Measurements from ENCODE around the gene SPEM1.
A peak's percentile ranks its signal among the peaks of the same experiment; 100 is the strongest.

Gene SPEM1

GRCh38 chr17:7419819-7420610 lies at the start of gene SPEM1:
SPEM1 (plus strand) TSS chr17:7420324; CDS start chr17:7420385, 61 bp downstream.
- DNase-seq (ENCODE audit: low read depth in 1 of 2, low spot score in 1 of 2) = no peak

- no peak for DNase-seq (ENCODE audit: low read depth in 1 of 2, low spot score in 1 of 2)
These were observed 49.3 kb upstream of the SPEM1 start for GRCh38 chr17:7370853-7371252.

- DNase-seq (ENCODE audit: low read depth in 1 of 2, low spot score in 1 of 2) = no peak
These were observed 45.8 kb upstream of the SPEM1 start for GRCh38 chr17:7374353-7374752.

- no peak for DNase-seq (ENCODE audit: low read depth in 1 of 2, low spot score in 1 of 2)
These were observed 41.0 kb upstream of the SPEM1 start for GRCh38 chr17:7379134-7379533.

- DNase-seq (ENCODE audit: low read depth in 1 of 2, low spot score in 1 of 2) = no peak
These were observed 39.8 kb upstream of the SPEM1 start for GRCh38 chr17:7380321-7380720.

GRCh38 chr17:7380855-7381683 lies 39.1 kb upstream of the SPEM1 start, which contains the start of gene TNK1:
TNK1 (plus strand) TSS chr17:7381089; CDS start chr17:7382927, 1,838 bp downstream.
- no peak for DNase-seq (ENCODE audit: low read depth in 1 of 2, low spot score in 1 of 2)

GRCh38 chr17:7382901-7383300 lies 37.2 kb upstream of the SPEM1 start:
- no peak for DNase-seq (ENCODE audit: low read depth in 1 of 2, low spot score in 1 of 2)

- no peak for DNase-seq (ENCODE audit: low read depth in 1 of 2, low spot score in 1 of 2)
These were observed 36.8 kb upstream of the SPEM1 start for GRCh38 chr17:7383371-7383741.

GRCh38 chr17:7383742-7384488 lies 36.2 kb upstream of the SPEM1 start:
- peak; percentile 51 to 59 for DNase-seq (ENCODE audit: low read depth in 1 of 2, low spot score in 1 of 2)

GRCh38 chr17:7384489-7385081 lies 35.5 kb upstream of the SPEM1 start:
- DNase-seq (ENCODE audit: low read depth in 1 of 2, low spot score in 1 of 2) = no peak

- no peak for DNase-seq (ENCODE audit: low read depth in 1 of 2, low spot score in 1 of 2)
These were observed 31.3 kb upstream of the SPEM1 start for GRCh38 chr17:7388856-7389255.

GRCh38 chr17:7389924-7390910 lies 29.9 kb upstream of the SPEM1 start:
- DNase-seq (ENCODE audit: low read depth in 1 of 2, low spot score in 1 of 2) = no peak

GRCh38 chr17:7391307-7391706 lies 28.8 kb upstream of the SPEM1 start:
- DNase-seq (ENCODE audit: low read depth in 1 of 2, low spot score in 1 of 2) = no peak

- no peak for DNase-seq (ENCODE audit: low read depth in 1 of 2, low spot score in 1 of 2)
These were observed 27.2 kb upstream of the SPEM1 start for GRCh38 chr17:7392696-7393612.

- DNase-seq (ENCODE audit: low read depth in 1 of 2, low spot score in 1 of 2) = no peak
These were observed 26.3 kb upstream of the SPEM1 start for GRCh38 chr17:7393613-7394451.

GRCh38 chr17:7394452-7395191 lies 25.5 kb upstream of the SPEM1 start, which contains the start of gene PLSCR3:
PLSCR3 (minus strand) TSS chr17:7394525; CDS start chr17:7394110, 415 bp downstream.
- DNase-seq (ENCODE audit: low read depth in 1 of 2, low spot score in 1 of 2) = peak; percentile 71 to 75

- DNase-seq (ENCODE audit: low read depth in 1 of 2, low spot score in 1 of 2) = no peak
These were observed 24.0 kb upstream of the SPEM1 start for GRCh38 chr17:7396147-7396546.
